Mononuclear cell (primary cell): ENCODE measurements around the gene BRSK1. TPM values are rescaled to one million over a fixed set of nuclear protein-coding genes. Genes with fewer than 3 reads are reported as not detected.

Source experiments
- H3K27me3 ChIP-seq: 2 replicates; pipeline ENCODE4 v1.6.0; 2011; ENCODE audit warnings: low read length, control low read depth; ENCODE audit not compliant: insufficient read depth
- H3K4me1 ChIP-seq: 2 replicates; pipeline ENCODE4 v1.5.1; 2011; ENCODE audit warnings: mild to moderate bottlenecking, low read length, control low read depth; ENCODE audit not compliant: insufficient read depth
- H3K4me3 ChIP-seq: 2 replicates; pipeline ENCODE4 v1.5.1; 2011; ENCODE audit warnings: mild to moderate bottlenecking, low read length, moderate library complexity
- H3K9me3 ChIP-seq: 2 replicates; pipeline ENCODE4 v1.5.1; 2011; ENCODE audit warnings: low read depth, mild to moderate bottlenecking, control low read depth, low read length
- total RNA-seq: library from RNA; depleted of rRNA; stranded (reverse); fragments of >200 nt; gene quantifications from one replicate; pipeline ENCODE4 v1.2.3, GENCODE V29; 2012

BRSK1 gene
- total RNA-seq, 1 donor, result 0.52 TPM

DNA sequence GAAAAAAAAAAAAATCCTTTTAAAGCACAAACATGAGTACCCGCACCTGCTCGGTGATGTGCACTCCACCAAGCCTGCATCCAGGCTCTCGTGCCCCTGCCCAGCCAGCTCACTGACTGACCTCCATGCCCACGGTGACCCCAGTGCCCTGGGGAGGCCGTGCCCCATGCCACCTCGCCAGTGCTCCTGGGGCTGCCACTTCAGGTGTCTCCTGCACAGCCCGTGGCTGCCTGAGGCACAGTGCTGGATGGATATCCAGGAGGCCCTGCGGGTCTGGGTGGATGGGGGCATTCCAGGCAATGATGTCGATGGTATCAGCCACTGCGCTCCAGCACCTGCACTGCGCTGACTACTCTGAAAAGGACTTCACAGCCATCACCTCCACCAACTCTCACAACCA is 34.0 kb upstream of the BRSK1 start:
- Histone ChIP-seq H3K9me3 (no peaks in the 10 kb centered on the region), H3K4me3 (no peak overlapping the region), H3K27me3 (no peaks in the 10 kb centered on the region), H3K4me1 (peaks cover 73% of the 10 kb centered on the region)

DNA sequence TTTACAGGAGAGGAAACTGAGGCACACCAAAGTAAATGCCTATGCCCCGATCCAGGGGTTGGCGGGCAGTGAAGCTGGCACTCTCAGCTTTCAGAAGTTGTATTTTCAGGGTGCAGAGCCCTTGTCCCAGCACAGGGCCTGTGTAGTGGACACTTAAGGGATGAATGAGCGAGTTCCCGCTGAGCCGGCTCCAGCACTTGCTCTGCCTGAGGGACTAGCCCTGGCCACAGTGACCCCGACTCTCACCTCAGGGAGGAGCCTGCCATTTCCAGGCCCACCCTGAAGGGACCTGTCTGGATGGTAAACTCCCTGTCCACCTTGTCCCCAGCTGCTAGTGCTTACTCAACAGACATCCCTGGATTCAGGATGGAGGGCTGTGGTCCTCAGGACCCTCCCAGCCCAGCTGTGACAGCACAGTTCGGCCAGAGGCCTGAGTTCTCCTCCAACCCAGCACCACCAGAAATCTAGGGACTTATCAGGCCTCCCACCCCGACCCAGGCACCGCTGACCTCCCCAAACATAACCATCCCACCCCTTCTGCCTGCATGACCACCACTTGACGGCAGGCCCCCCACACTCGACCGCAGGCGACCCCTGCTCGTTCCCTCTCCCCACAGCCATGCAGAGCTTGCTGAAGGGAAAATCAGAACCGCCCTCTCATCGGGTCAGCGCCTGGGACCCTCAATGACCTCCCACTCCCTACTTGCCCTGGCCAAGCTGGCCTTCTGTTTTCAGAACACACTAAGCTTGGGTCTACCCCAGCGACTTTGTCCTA is 33.3 kb upstream of the BRSK1 start:
- H3K9me3 ChIP-seq, result no peaks in the 10 kb centered on the region
- peaks cover 79% of the 10 kb centered on the region for H3K4me1 ChIP-seq
- H3K27me3 ChIP-seq, result no peaks in the 10 kb centered on the region
- no peak overlapping the region for H3K4me3 ChIP-seq

DNA sequence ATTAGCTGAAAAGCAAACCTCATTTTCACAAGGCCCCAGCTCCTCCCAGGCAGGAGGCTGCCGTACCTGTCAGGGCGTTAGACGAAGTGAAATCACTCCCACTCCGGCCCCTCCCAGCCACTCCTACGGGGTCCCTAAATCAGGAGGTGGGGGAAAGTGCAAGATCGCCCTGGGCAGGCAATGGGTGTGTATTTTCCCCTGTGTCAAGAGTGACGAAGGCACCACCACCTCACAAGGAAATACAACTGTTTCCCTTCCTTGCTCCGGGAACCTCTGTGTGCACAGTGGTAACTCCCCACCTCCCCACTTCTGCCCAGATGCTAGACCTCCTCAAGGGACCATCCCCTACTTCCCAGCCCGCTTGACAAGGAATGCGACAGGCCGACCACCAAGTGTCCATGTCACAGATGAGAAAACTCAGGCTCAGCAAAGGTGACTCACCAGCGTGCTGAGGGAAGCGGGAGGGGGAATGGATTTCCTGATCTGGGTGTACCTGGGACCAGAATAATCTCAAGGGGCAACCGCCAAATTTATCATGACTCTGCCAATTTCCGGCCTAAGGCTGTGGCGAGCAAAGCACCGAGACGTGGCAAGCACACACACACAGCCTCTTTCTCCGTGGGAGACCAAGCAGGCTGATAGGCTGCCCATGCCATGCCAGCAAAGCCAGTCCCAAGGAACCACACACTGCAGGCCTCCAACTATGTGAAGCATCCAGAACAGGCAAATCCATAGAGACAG is 32.3 kb upstream of the BRSK1 start:
- Histone ChIP-seq H3K9me3 (no peaks in the 10 kb centered on the region), H3K4me1 (peaks cover 90% of the 10 kb centered on the region), H3K4me3 (no peak overlapping the region), H3K27me3 (no peaks in the 10 kb centered on the region)

DNA sequence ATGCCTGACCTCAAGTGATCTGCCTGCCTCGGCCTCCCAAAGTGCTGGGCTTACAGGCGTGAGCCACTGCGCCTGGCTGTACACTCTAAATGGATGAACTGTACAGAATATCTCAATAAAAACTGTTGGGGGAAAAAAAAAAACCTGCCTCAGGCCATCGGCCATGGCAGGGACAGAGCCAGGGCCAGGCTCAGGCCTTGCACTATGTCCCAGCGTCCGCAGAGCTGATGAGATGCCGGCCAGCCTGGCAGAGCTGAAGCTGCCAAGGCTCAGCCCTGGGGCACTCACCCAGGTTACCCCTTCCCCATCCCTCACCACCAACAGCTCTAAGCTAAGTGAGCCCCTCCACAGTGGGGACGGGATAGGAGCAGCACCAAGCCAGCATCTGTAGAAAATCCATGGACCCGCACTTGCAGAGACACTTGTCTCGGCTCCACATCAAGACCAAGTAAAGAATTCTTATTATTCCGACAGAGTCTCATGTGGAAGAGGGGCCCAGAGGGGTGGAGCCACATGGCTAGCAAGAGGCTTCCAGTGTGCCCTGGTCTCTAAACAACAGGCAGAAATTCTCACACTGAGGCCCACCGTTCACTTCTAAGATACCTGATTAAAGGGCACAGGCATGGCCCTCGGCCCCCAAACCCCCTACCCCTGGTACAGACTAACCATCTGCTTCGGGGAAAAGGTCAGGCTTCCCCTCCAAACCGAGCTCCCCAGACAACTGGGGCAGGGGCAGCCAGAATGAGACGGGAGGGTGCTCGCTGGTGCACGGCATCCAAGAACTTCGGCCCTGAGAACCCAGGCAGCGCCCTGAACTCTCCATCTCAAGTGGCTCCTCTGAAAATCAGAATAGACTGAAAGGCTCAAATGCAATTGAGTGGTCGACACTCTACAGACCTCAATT is 30.8 kb upstream of the BRSK1 start:
- Histone ChIP-seq H3K4me3 (no peak overlapping the region), H3K4me1 (peaks cover 94% of the 10 kb centered on the region), H3K27me3 (no peaks in the 10 kb centered on the region), H3K9me3 (no peaks in the 10 kb centered on the region)

DNA sequence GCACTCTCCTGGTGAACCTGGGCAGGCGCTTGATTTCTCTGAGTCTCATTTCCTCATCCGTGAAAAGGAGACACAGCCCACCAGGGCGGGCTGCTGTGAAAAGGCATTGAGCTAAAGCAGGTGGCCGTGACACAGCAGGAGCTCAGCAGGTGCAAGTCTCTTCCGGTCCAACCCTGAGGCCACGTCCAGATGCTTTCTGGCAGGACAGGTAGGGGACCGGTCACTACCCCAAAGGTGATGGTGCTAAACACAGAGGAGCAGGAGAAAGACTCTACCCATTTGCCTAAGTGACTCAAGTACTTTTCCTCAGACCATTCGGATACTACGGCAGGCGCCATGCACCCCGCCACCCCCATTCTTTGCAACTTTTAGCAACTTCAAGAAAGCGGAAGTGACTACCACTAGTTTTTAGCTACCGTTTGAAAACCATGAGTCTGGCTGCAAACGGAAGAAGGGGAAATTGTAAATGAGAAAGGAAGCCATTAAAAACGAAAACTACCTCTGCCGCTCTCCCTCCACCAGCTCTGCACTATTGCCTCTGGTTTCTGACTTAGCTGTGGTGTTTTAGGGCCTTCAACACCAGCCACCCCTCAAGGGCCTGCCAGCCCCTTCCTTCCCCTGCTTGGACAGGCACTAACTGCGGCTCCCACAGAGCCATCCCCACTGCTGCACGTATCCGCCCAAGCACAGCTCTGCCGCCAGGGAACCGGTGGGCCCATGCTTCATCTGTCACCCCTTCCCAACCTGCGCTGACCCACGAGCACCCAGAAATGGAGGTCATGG is 29.8 kb upstream of the BRSK1 start:
- H3K4me1 ChIP-seq, result peaks cover 84% of the 10 kb centered on the region
- H3K4me3 ChIP-seq, result peak overlapping the region; percentile 54
- no peaks in the 10 kb centered on the region for H3K9me3 ChIP-seq
- no peaks in the 10 kb centered on the region for H3K27me3 ChIP-seq

DNA sequence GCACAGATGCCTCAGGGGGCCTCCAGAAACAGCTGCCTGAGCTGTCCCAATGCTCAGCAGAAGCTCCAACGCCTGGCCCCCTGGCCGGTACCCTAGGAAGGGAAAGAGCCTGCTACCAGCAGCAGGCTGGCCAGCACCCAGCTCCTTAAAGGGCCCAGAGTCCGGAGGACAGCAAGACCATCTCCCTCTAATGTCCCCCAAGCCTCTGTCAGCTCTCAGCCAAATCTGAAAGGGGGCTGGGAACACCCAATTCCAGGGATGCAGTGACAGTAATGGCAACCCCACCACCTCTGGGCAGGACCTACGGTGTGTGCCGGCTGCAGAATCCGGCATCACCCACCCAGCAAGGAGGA is 29.2 kb upstream of the BRSK1 start:
- H3K4me3 ChIP-seq, result peak overlapping the region; percentile 54
- H3K4me1 ChIP-seq, result peaks cover 82% of the 10 kb centered on the region
- no peaks in the 10 kb centered on the region for H3K9me3 ChIP-seq
- no peaks in the 10 kb centered on the region for H3K27me3 ChIP-seq

DNA sequence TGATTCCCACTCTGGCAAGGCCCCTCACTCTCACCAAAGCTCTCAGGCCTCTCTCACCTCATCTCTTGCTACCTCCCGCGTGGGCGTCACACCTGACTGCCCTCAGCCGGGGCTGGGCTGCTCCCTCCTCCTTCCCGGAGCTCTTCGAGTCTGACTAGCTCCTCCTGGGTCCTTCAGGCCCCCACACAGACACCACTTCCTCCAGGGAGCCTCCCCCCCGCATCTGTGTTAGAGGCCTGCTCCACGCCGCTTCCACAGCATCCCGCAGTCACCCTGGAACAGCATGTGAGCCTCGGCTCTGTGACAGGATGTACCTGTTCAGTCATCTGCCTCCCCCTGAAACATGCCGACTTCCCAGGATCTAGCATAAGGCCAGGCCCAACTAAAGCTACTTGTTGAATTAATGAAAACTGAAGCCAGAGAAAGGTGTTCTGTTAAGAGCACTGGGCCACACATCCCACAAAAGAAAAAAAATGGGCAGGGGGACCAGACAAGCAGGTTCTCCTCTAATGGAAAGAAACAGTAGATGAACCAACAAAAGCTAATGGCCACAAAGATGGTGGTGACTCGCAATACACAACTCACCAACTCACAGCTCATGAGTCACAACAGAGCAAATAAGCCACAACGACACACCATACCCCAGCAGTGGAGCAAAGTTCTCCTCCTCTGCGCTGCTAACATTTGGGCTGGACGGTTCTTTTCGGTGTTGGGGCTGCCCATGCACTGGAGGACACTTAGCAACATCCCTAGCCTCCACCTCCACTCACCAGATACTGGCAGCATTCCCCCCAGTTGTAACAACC is 28.0 kb upstream of the BRSK1 start:
- peak overlapping the region; percentile 54 for H3K4me3 ChIP-seq
- no peaks in the 10 kb centered on the region for H3K27me3 ChIP-seq
- peaks cover 77% of the 10 kb centered on the region for H3K4me1 ChIP-seq

DNA sequence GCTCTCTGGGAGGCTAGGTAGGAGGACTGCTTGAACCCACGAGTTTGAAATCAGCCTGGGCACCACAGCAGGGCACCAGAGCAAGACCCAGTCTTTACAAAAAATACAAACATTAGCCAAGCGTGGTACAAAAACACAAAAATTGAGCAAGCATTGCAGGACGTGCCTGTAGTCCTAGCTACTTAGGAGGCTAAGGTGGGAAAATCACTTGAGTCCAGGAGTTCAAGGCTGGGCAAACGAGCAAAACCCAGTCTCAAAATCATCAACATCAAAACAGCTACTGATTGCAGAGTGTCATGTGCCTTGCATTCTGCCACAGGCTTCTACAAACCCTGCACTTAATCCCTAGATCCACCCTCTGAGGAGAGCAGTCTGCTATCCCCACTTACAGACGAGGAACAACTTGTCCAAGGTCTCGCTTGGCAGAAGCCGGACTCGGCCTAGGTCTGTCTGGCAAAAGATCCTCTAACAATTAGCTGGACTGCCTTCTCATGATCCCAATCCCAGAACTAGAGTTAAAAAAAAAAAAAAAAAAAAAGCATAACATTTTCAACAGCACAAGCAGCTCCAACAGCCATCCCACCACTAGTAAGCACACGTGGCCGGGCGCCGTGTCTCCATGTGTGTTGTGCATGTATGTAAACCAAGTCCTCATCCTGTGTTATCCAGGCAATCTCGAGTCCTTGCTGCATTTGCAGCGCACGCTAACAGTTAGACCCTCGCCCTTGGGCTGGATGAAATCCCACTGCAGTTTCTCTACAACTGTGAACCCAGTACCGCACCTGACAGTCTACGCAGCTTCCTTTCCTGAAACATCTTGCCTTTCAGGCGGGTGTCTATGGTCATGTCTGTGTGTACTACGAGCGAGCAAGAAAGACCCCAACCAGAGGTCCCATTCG is 27.0 kb upstream of the BRSK1 start:
- Histone ChIP-seq H3K4me3 (peak overlapping the region; percentile 89), H3K27me3 (no peaks in the 10 kb centered on the region), H3K9me3 (no peaks in the 10 kb centered on the region), H3K4me1 (peaks cover 67% of the 10 kb centered on the region)

More for the DNA sequence above, 28.0 kb upstream of the BRSK1 start:
- H3K9me3 ChIP-seq, result no peaks in the 10 kb centered on the region

DNA sequence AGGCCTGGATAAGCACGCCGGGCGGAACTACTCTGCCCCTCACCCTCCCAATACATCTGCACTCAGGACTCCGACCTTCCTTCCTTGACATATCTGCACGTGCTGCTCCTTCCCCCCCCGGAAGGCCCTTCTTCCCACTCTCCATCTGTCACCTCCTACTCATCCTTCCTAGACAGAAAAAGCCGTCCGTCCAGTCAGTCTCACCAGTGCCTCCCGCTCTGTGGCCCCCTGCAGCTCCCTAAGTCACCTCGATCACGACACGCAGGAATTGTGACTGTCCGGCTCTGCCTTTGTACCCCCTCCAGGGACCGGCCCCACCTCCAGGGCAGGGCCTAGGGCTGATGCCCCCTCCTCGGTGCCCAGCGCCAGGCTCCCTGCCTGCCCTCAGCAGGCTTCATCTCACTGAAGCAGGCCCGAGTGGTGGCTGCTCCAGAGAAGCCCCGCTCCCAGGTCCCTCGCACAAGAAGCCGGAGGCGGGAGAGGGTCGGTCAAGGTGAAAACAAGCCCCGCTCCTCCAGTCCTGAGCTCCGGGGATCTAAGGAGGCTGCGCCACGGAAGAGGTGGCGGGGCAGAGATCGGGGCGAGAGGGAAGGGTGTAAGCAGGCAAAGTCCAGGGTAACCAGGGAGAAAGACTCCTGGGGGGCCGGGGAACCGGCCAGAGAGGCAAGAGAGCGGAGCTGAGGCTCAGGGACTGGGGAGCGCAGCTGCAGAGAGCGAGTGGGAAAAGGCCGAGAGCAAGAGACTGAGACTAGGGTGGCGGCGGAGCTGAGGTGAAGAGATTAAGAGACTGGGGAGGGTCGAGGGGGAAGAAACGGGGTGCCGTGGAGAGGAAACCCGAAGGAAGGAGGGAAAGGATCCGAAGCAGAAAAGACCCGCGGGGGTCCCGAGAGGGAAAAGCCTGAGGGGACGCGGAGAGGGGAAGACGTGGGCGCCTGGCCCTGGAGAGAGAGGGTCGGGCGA is 26.1 kb upstream of the BRSK1 start:
- no peaks in the 10 kb centered on the region for H3K27me3 ChIP-seq
- peak overlapping the region; percentile 89 for H3K4me3 ChIP-seq
- no peaks in the 10 kb centered on the region for H3K9me3 ChIP-seq
- H3K4me1 ChIP-seq, result peaks cover 58% of the 10 kb centered on the region

DNA sequence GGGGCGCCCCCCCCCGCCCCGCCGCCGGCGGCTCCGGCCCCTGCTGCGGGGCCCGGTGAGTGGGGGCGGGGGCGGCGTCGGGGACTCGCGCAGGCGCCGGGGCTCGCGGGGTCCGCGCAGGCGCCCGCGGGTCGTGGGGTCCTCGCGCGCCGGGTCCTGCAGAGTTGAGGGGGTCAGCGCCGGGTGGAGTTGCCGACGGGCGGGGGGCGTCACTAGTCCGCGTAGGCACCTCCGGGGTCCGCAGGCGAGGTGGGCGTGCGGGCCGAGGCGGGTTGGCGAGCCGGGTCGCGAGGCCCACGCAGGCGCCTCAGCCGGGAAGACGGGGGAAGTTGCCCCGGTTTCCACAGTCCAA is 25.3 kb upstream of the BRSK1 start:
- Histone ChIP-seq H3K4me1 (peaks cover 51% of the 10 kb centered on the region), H3K4me3 (peak overlapping the region; percentile 89)

DNA sequence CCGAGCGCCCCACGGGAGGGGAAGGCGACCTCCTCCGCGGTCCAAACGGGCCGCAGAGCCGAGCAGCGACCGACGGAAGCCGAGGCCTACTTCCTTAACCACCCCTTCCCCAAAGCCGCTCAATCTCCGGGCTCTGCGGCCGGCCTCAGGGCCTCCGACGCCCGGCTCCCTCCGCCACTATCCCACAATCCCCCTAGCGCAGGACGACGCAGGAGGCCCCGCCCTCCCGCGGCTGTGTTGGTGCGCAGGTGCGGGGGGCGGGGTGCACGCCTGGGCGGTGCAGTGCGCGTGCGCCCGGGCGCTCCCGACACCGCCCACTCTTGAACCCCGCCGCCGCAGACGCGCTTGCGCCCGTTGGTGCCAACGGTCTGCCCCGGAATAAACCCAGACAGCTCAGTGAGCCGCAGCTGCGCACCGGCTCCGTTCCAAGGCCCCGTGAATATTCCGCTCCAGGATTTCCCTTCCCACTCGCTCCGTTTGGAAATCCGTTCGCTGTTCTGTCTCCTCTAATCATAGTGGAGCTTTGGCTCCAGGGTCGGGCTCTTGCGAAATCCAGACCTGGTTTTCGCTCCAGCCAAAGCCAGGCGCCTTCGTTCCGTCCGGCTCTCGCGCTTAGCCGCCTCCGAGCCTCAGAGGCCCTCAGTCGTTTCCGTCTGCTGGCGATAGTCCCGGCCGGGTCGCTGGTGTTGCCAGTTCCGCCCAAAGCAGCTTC is 24.8 kb upstream of the BRSK1 start, which contains the start of gene PPP6R1:
TSS of gene PPP6R1 (minus strand) at position 190 of the 712 bp plus-strand sequence. CDS start 11,914 bp downstream, outside the sequence.
- H3K4me3 ChIP-seq, result peak within 1 kb of the TSS; percentile 89
- H3K9me3 ChIP-seq, result no peaks in the 10 kb centered on the region
- peaks cover 46% of the 10 kb centered on the region for H3K4me1 ChIP-seq
- no peaks in the 10 kb centered on the region for H3K27me3 ChIP-seq

More for the DNA sequence above, 25.3 kb upstream of the BRSK1 start:
- H3K9me3 ChIP-seq, result no peaks in the 10 kb centered on the region
- no peaks in the 10 kb centered on the region for H3K27me3 ChIP-seq
